NCI-H2029 (cell line): ENCODE measurements around the gene ZFP36L1.

Source experiments
- DNase-seq: peaks from one replicate; lab custom pipeline; 2025; lab: John Stamatoyannopoulos, UW

Gene ZFP36L1

GRCh38 chr14:68738559-68738958, 54.3 kb downstream of the ZFP36L1 start:
- no peak for DNase-seq
